ENCODE data around the gene NDUFAF8.

NDUFAF8 gene

DNA sequence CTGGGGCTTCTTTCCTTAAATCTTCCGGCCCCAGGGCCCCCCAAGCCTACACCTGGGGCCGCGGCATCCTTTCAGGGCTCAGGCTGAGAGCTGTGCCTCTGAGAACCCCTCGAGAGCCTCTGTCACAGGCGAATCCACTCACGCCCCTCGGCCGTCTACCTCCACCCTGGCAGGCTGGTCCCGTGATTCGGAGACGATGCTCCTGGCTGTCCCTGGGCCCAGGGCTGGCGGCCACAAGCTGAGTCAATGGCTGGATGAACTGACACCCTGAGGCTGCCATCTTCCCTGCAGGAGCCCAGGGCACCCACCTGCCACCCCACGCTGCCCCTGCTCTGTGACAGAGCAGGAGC lies 4.6 kb upstream of the NDUFAF8 start:
- Mint-ChIP-seq H3K4me1 (ENCODE audit: low read depth) (peaks cover 51% of the 10 kb centered on the region), H3K36me3 (ENCODE audit: low read depth) (peaks cover 82% of the 10 kb centered on the region), H3K4me3 (no peak overlapping the region), H3K27me3 (no peaks in the 10 kb centered on the region), H3K9me3 (no peaks in the 10 kb centered on the region), H3K27ac (no peak overlapping the region)
- intact Hi-C loops (cut with micrococcal nuclease), result no loop called here

DNA sequence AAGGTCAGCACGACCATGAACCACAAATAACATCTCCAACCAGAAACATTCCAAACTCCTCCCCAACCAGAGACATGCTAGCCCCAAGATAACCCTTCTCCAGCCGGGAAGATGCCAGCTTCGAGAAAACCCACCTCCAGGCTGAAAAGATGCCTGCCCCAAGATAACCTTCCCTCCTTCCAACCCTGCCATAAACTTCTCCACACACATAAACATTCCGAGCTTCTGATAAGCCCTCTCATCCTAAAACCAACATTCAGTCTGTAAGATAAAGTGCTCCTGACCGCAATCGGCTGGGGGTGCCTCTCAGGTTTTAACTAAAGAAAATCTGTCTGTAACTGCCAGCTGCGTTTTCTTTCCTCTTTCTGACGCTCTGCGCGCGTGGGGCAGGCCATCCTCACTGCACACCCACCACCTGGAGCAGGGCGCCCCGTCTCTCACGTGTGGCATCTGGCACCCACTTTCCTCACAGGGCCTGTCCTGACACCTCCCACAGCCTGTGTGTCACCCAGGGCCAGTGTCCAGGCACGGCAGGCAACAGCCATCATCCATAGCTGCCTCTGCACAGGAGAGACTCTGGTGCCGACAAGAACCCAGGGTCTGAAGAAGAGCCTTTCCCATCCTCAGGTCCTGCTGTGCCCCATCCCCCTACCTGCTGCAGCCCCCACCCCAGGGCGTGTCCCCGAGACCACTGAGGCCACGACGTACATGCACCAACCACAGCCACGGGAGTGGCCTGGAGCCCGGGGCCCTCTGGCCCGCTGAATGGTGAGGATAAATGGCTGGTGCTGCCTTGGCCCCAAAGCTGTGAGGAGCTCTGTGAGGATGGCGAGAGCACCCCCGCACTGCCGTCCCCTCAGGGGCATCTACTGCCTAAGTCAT lies 3.9 kb upstream of the NDUFAF8 start:
- Mint-ChIP-seq H3K27me3 (no peaks in the 10 kb centered on the region), H3K36me3 (ENCODE audit: low read depth) (peaks cover 81% of the 10 kb centered on the region), H3K4me1 (ENCODE audit: low read depth) (peaks cover 48% of the 10 kb centered on the region), H3K4me3 (no peak overlapping the region), H3K9me3 (no peaks in the 10 kb centered on the region), H3K27ac (no peak overlapping the region)
- intact Hi-C loops (cut with micrococcal nuclease), result no loop called here

GRCh38 chr17:81235822-81236740 lies 3.0 kb upstream of the NDUFAF8 start:
- H3K4me3 Mint-ChIP-seq, result no peak overlapping the region
- intact Hi-C loops (cut with micrococcal nuclease), result no loop called here
- H3K27ac Mint-ChIP-seq, result no peak overlapping the region
- H3K9me3 Mint-ChIP-seq, result no peaks in the 10 kb centered on the region
- peaks cover 77% of the 10 kb centered on the region for H3K36me3 Mint-ChIP-seq (ENCODE audit: low read depth)
- H3K27me3 Mint-ChIP-seq, result no peaks in the 10 kb centered on the region
- H3K4me1 Mint-ChIP-seq (ENCODE audit: low read depth), result peaks cover 48% of the 10 kb centered on the region

- Mint-ChIP-seq H3K36me3 (ENCODE audit: low read depth) (peaks cover 77% of the 10 kb centered on the region), H3K4me3 (no peak overlapping the region), H3K4me1 (ENCODE audit: low read depth) (peaks cover 55% of the 10 kb centered on the region), H3K9me3 (no peaks in the 10 kb centered on the region), H3K27ac (no peak overlapping the region), H3K27me3 (no peaks in the 10 kb centered on the region)
- intact Hi-C loops (cut with micrococcal nuclease), result no loop called here
These were observed 2.3 kb upstream of the NDUFAF8 start for GRCh38 chr17:81236784-81237183.

- no peaks in the 10 kb centered on the region for H3K27me3 Mint-ChIP-seq
- H3K27ac Mint-ChIP-seq, result peak overlapping the region; percentile 81
- H3K9me3 Mint-ChIP-seq, result no peaks in the 10 kb centered on the region
- peak overlapping the region; percentile 90 for H3K4me3 Mint-ChIP-seq
- peaks cover 74% of the 10 kb centered on the region for H3K36me3 Mint-ChIP-seq (ENCODE audit: low read depth)
- intact Hi-C loops (cut with micrococcal nuclease), result loop anchor here (2.0 kb wide), 2 partner anchors 15 to 89 kb away; partner anchors contain the start of gene CEP131
- peaks cover 62% of the 10 kb centered on the region for H3K4me1 Mint-ChIP-seq (ENCODE audit: low read depth)
These were observed 1.3 kb upstream of the NDUFAF8 start for GRCh38 chr17:81237591-81238489.

- Mint-ChIP-seq H3K36me3 (ENCODE audit: low read depth) (peaks cover 73% of the 10 kb centered on the region), H3K9me3 (no peaks in the 10 kb centered on the region), H3K4me3 (peak overlapping the region; percentile 90), H3K27ac (peak overlapping the region; percentile 81), H3K27me3 (no peaks in the 10 kb centered on the region), H3K4me1 (ENCODE audit: low read depth) (peaks cover 62% of the 10 kb centered on the region)
- intact Hi-C loops (cut with micrococcal nuclease), result loop anchor here (2.0 kb wide), 2 partner anchors 16 to 90 kb away; partner anchors contain the start of gene CEP131
These were observed 666 bp upstream of the NDUFAF8 start for GRCh38 chr17:81238490-81238814.

DNA sequence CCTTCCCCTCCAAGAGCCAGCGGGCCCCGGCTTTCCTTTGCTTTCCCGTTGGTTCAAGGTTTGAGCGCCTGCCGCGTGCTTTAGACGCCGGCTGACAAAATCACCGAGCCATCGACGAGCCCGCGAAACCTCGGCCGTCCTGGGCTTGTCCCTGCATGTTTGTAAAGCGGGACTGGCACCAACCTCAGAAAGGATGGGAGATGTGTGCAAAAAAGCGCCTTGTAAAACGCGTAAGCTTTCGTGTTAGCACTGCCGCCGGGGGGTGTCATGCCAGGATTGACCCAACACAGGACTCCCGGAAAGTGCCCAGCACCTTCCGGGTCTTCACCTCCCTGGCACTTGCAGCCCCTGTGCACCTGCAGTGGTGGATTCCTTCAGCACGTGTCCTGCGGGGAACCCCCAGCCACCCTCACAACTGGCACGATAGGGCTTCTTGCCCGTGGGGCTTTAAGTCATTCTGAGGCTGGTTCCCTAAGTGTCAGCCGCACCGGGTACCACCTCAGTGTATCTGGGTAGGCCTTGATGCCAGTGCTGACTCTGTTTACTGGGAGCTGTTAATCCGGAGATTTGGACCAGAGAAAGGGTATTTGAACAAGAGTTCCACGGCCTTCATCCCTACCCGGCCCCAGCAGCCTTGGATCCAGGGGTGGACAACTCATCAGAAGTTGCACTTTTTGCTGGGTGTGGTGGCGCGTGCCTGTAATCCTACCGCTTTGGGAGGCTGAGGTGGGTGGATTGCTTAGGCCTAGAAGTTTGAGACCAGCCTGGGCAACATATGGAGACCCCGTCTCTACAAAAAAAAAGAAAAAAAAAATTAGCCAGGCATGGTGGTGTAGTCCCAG lies 817 bp downstream of the NDUFAF8 start:
- Mint-ChIP-seq H3K4me1 (ENCODE audit: low read depth) (peaks cover 59% of the 10 kb centered on the region), H3K27me3 (no peaks in the 10 kb centered on the region), H3K36me3 (ENCODE audit: low read depth) (peaks cover 69% of the 10 kb centered on the region), H3K27ac (peak overlapping the region; percentile 81), H3K4me3 (peak overlapping the region; percentile 90), H3K9me3 (no peaks in the 10 kb centered on the region)
- intact Hi-C loops (cut with micrococcal nuclease), result loop anchor here (2.0 kb wide), 2 partner anchors 17 to 91 kb away; partner anchors contain the start of gene CEP131

GRCh38 chr17:81240761-81241160 lies 1.6 kb downstream of the NDUFAF8 start:
- no peaks in the 10 kb centered on the region for H3K27me3 Mint-ChIP-seq
- H3K9me3 Mint-ChIP-seq, result no peaks in the 10 kb centered on the region
- intact Hi-C loops (cut with micrococcal nuclease), result loop anchor here (1.0 kb wide), 1 partner anchor 98 kb away; no protein-coding TSS in a partner anchor
- no peak overlapping the region for H3K27ac Mint-ChIP-seq
- peaks cover 69% of the 10 kb centered on the region for H3K36me3 Mint-ChIP-seq (ENCODE audit: low read depth)
- H3K4me1 Mint-ChIP-seq (ENCODE audit: low read depth), result peaks cover 52% of the 10 kb centered on the region
- H3K4me3 Mint-ChIP-seq, result no peak overlapping the region

GRCh38 chr17:81241203-81241602 lies 2.1 kb downstream of the NDUFAF8 start:
- intact Hi-C loops (cut with micrococcal nuclease), result loop anchor here (1.0 kb wide), 1 partner anchor 99 kb away; no protein-coding TSS in a partner anchor
- Mint-ChIP-seq H3K4me1 (ENCODE audit: low read depth) (peaks cover 48% of the 10 kb centered on the region), H3K9me3 (no peaks in the 10 kb centered on the region), H3K27me3 (no peaks in the 10 kb centered on the region), H3K36me3 (ENCODE audit: low read depth) (peaks cover 69% of the 10 kb centered on the region), H3K4me3 (no peak overlapping the region), H3K27ac (no peak overlapping the region)

DNA sequence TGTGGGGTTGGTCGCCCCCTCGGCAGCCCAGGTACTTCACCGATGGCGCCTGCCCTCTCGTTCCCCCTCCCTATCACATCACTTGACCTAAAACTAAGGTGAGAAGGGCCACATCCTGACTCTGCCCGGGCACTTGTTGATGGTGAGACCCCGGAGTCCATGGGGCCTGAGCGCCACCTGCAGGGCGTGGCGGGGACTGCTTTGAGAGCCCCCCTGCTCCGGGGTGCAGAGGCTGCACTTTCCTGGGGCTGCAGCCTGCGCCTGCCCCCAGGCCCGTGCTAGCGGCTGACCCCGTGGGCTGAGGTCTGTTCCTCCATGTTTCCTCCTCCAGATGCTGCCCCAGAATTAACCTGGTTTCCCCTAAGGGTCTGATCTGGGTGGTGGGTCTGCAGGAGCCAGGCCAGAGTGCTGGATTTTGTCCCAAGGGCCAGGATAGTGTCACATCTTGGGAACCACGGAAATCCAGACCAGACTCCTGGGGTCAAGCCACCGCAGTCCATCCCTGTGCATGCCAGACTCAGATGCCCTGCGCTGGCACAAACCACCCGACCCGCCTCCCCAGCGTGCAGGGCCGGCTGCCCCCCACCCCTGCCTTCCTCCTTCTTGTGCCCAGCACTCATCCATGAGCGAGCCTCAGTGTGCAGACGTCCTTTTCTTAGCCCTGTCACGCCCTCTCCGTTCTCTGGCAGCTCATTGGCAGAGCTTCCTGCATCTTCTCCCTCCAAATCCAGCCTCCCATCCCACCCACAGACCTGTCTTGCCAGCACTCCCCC lies 2.7 kb downstream of the NDUFAF8 start:
- intact Hi-C loops (cut with micrococcal nuclease), result loop anchor here (1.0 kb wide), 1 partner anchor 100 kb away; no protein-coding TSS in a partner anchor
- no peaks in the 10 kb centered on the region for H3K9me3 Mint-ChIP-seq
- H3K4me3 Mint-ChIP-seq, result no peak overlapping the region
- peaks cover 42% of the 10 kb centered on the region for H3K4me1 Mint-ChIP-seq (ENCODE audit: low read depth)
- peak overlapping the region; percentile 21 for H3K27ac Mint-ChIP-seq
- H3K36me3 Mint-ChIP-seq (ENCODE audit: low read depth), result peaks cover 69% of the 10 kb centered on the region
- H3K27me3 Mint-ChIP-seq, result no peaks in the 10 kb centered on the region

- Mint-ChIP-seq H3K36me3 (ENCODE audit: low read depth) (peaks cover 71% of the 10 kb centered on the region), H3K4me1 (ENCODE audit: low read depth) (peaks cover 33% of the 10 kb centered on the region), H3K27me3 (no peaks in the 10 kb centered on the region), H3K9me3 (no peaks in the 10 kb centered on the region), H3K4me3 (no peak overlapping the region), H3K27ac (peak overlapping the region; percentile 21)
- intact Hi-C loops (cut with micrococcal nuclease), result no loop called here
These were observed 3.6 kb downstream of the NDUFAF8 start for GRCh38 chr17:81242421-81243332.

All from dendritic cell treated with granulocyte-macrophage colony-stimulating factor and Interleukin-4, amounts not matched to agents 40 ng/mL and 50 ng/mL, for 4 days (primary cell).